GM12875 (cell line): ENCODE results near the gene ESR2.

Source experiments
- H3K4me3 ChIP-seq: one replicate; pipeline ENCODE4 v1.5.1; 2011; ENCODE audit warnings: low read depth, low read length, control low read depth
- TF ChIP-seq, protein P1 (sequence below): IDR thresholded peaks from 2 replicates; pipeline ENCODE4 v1.5.1; 2011; ENCODE audit warnings: low read depth, mild to moderate bottlenecking, control low read depth, inconsistent platforms, low read length, moderate library complexity, borderline replicate concordance; ENCODE audit not compliant: insufficient read depth

Gene ESR2

DNA sequence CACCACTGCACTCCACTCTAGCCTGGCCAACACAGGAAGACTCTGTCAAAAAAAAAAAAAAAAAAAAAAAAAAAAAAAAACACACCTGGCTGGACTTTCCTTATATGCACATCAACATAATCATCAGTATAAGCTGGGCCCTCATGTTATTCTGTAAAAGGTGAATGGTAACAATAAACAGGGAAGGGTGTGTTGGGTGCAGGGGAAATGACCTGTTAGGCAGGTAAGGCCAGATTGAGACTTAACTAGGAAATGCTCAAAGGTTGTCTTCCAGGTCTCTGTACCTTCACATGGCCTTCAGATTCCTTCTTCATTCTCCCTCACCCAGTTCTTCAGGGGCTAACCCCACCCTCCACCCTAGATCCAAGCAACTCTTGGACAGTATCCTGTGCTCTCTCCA is 47.5 kb downstream of the ESR2 start:
- TF ChIP-seq, protein P1, sequence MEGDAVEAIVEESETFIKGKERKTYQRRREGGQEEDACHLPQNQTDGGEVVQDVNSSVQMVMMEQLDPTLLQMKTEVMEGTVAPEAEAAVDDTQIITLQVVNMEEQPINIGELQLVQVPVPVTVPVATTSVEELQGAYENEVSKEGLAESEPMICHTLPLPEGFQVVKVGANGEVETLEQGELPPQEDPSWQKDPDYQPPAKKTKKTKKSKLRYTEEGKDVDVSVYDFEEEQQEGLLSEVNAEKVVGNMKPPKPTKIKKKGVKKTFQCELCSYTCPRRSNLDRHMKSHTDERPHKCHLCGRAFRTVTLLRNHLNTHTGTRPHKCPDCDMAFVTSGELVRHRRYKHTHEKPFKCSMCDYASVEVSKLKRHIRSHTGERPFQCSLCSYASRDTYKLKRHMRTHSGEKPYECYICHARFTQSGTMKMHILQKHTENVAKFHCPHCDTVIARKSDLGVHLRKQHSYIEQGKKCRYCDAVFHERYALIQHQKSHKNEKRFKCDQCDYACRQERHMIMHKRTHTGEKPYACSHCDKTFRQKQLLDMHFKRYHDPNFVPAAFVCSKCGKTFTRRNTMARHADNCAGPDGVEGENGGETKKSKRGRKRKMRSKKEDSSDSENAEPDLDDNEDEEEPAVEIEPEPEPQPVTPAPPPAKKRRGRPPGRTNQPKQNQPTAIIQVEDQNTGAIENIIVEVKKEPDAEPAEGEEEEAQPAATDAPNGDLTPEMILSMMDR, result no peak
- no peak overlapping the region for H3K4me3 ChIP-seq

DNA sequence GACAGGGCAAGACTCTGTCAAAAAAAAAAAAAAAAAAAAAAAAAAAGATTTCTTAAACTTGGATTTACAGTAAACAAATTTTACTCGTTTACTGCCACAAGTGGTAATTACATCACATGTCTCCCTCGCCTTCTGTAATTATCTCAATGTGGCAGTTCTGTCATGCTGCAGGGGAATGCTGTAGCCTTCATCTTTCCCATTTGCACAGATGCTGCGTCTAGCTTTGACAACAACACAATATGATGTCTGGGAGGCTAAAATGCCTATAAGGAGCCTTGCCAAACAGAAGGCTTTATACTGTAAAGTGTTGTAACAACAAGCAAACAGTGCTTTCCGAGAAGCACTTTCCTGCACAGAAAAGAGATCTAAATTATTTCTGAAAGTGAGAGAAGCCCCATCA is 48.7 kb downstream of the ESR2 start:
- H3K4me3 ChIP-seq, result no peak overlapping the region
- TF ChIP-seq, protein P1, result no peak

DNA sequence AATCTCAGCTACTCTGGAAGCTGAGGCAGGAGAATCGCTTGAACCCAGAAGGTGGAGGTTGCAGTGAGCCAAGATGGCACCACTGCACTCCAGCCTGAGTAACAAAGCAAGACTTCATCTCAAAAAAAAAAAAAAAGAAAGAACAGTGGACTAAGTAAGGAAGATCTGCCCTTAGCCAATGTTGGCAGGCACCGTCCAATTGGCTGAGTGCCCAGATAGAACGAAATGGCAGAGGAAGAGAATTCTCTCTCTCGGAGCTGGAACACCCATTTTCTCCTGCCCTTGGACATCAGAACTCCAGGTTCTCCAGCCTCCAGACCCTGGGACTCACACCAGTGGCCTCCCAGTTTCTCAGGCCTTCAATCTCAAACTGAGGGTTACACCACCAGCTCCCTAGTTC is 49.9 kb downstream of the ESR2 start:
- TF ChIP-seq, protein P1, result no peak
- no peak overlapping the region for H3K4me3 ChIP-seq

DNA sequence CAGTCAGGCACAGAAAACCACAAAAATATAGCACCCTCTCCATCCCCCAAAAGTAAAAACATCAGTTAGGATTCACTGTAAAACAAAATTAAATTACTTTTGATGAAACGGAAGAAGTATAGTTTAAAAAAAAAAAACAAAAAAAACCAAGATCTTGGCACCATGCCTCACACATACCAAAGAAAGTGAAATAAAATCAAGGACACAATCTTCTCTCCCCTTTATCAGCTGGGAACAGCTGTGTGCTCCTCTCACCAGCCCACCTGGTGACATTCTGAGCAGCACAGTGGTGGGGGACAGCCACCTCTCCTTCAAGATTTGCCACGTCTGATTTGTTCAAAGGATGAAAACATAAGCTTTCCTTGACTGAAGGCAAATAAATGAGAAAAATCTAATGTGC is 55.5 kb downstream of the ESR2 start:
- H3K4me3 ChIP-seq, result no peak overlapping the region
- TF ChIP-seq, protein P1, result no peak

DNA sequence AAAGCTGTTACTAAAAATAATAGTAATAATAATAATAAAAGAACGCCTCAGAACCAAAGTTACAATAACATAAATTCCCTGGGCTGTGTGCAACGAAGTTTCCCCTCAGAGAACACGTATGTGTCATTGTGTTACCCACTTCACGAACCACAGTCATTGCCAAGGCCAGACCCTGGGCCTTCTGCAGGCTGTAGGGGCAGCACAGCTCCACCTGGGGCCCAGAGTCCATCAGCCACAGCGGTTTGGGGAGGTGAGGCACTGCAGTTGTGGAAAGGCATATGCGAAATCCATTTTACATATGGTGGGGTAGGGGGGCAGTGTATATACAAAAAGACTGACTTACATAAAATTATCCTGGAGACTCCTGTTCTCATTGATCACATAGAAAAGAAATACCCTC is 56.1 kb downstream of the ESR2 start:
- H3K4me3 ChIP-seq, result no peak overlapping the region

DNA sequence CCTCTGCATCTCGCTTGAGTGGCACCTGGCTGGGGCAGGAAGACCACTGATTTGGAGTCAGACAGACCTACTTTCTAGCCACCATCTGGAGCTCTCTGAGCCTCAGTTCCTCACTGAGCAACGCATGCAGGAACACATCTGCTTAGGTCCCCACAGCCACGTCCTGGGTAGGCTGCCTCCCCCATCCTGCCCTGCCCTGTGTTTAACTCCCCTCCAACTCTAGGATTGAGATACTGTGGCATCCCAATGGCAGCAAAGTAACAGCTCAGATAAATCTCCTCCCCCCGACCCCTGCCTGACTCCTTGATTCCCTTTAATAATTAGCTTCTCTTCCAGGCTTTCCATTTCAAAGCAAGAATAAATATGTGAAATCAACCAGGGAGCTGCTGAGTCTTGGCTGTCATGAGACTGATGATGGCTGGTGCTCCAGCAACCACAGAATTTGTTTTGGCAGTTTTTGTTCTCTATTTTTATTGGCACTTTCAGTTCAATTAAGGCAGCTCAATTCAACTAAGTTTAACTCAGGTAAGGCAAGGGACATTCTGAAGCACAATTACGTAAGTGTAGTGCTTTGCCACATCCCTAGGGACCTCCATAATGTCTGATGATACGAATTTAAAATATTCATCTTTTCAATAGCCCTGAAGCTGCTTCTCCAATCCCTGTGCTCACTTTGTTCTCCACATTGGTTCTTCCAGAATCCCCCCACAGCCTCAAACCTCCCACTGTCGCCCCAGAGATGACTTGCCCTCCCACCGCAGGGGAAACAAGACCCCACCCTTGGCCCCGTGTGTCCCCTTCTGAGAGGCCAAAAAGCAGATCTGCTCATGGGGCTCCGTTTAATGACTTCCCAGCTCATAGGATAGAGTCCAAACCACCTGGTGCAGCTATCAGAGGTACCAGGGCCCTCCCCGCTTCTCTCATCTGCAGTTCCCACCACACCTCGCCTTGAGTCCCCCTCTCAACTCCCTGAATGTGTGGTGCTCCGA is 58.2 kb downstream of the ESR2 start:
- TF ChIP-seq, protein P1, result no peak
- H3K4me3 ChIP-seq, result no peak overlapping the region

More for the DNA sequence above, 56.1 kb downstream of the ESR2 start:
- TF ChIP-seq, protein P1, result no peak
